ENCODE measurements around the gene RPS18. TPM values are rescaled to one million over a fixed set of nuclear protein-coding genes. Genes with fewer than 3 reads are reported as not detected.
A peak's percentile ranks its signal among the peaks of the same experiment; 100 is the strongest.

RPS18 gene
- total and polyA plus RNA-seq, 5 experiments from 2014 or later = 4,620 to 11,320 (median 9,896) TPM

DNA sequence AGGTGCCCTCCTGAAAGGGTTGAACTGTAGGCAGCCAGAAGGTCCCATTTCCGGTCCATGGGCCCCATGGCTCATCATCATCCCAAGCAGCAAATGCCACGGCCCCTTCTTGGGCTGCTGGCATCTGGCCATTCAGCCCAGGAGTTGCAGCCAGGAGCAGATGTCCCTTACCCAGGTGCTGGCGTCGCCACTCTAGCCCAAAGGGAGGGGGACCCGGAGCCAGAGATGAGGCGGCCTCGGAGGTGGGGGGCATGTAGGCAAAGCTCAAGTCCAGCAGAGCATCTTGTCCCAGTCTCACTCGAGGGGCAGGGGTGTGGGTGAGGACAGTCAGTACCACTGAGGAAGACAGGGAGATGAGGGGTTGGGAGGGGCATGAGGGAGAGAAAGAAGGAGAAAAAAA lies 33.2 kb downstream of the RPS18 start:
- Mint-ChIP-seq H3K4me3 (no peak overlapping the region), H3K4me1 (peaks cover 20 to 59% (median 51%) of the 10 kb centered on the region in 4 donors), H3K27ac (peak overlapping the region in 5 of 10 donors; percentile 23 to 75 (median 44)), H3K27me3 (no peaks in the 10 kb centered on the region), H3K36me3 (peaks cover 0 to 85% (median 4%) of the 10 kb centered on the region in 3 donors), H3K9me3 (no peaks in the 10 kb centered on the region)
- DNase-seq = no peak
- no peak for ATAC-seq
- POLR2A ChIA-PET = interaction anchor here (1.2 kb wide), 1 partner anchor 34 kb away, joined by 6 read pairs; the partner anchor contains the start of genes RPS18 and VPS52

DNA sequence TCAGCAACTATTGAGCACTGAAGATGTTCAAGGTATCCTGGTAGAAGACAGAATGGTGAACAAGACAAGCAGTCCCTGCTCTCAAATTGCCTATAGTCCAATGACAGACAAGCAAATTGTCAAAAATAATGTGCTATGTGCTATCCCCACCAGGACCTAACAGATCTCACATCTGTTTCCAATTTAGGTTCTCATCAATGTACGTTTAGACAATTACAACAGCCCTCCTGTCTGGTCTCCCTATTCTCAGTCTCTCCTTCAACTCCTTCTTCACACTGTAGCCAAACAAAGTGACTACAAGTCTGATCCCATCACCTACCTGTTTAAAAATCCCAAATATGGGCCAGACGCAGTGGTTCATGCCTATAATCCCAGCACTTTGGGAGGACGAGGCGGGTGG lies 34.5 kb downstream of the RPS18 start:
- no peaks in the 10 kb centered on the region for H3K27me3 Mint-ChIP-seq
- peaks cover 0 to 84% (median 4%) of the 10 kb centered on the region in 3 donors for H3K36me3 Mint-ChIP-seq
- peak overlapping the region in 8 of 10 donors; percentile 10 to 68 (median 47) for H3K27ac Mint-ChIP-seq
- H3K4me3 Mint-ChIP-seq = no peak overlapping the region
- DNase-seq (no peak), ATAC-seq (no peak)
- H3K9me3 Mint-ChIP-seq = no peaks in the 10 kb centered on the region
- POLR2A ChIA-PET = interaction anchor here (0.7 to 1.4 kb wide), 3 partner anchors 13 to 272 kb away, joined by 3 to 6 read pairs (median 3); partner anchors contain the start of genes RPS18 and VPS52
- peaks cover 18 to 58% (median 48%) of the 10 kb centered on the region in 4 donors for H3K4me1 Mint-ChIP-seq

DNA sequence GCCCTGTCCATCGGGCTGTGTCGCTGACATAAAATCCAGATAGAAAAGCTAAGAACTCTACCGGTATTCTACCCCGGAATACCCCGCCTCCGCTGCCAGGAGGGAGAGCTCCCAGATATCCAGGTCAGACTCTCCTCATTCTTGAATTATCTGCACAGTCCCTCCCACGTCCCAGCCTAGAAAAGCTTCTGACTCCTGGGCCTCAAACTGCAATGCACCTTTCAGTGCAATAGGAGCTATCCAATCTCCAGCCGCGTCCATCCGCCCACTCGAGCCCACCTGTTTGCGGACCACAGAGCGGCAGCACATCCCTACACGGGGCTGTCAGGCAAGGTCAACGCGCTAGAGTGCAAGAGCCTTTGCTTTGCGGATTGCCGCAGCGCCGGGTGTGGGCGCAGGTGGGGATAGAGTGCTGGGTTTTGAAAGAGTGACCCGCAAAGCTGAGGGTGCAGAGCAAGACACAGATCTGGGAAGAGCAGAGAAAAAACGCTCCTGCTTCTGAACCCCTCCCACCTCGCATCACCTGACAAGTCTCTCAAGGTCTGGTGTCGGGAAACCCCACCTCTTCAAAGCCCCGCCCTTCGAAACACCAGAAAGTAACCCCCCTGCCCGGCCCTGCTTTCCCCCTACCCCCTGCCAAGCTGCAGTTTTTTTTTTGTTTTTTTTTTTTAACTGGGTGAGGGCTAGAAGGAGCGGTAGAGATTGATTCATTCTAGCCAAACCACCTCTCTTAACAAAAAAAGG lies 40.7 kb downstream of the RPS18 start:
- peak; percentile 66 to 92 (median 85) for DNase-seq
- peak; percentile 44 to 49 for ATAC-seq
- peak overlapping the region; percentile 95 to 100 (median 98) for H3K27ac Mint-ChIP-seq
- POLR2A ChIA-PET = interaction anchor here (0.5 to 4.9 kb wide), 21 partner anchors 11 to 343 kb away, joined by 3 to 89 read pairs (median 7); partner anchors contain the start of genes B3GALT4, CUTA, PFDN6 and RGL2
- peak overlapping the region; percentile 95 to 99 (median 98) for H3K4me3 Mint-ChIP-seq
- H3K4me1 Mint-ChIP-seq = peaks cover 17 to 70% (median 65%) of the 10 kb centered on the region in 4 donors
- no peaks in the 10 kb centered on the region for H3K9me3 Mint-ChIP-seq
- H3K27me3 Mint-ChIP-seq = no peaks in the 10 kb centered on the region
- H3K36me3 Mint-ChIP-seq = peaks cover 0 to 40% (median 3%) of the 10 kb centered on the region in 3 donors

DNA sequence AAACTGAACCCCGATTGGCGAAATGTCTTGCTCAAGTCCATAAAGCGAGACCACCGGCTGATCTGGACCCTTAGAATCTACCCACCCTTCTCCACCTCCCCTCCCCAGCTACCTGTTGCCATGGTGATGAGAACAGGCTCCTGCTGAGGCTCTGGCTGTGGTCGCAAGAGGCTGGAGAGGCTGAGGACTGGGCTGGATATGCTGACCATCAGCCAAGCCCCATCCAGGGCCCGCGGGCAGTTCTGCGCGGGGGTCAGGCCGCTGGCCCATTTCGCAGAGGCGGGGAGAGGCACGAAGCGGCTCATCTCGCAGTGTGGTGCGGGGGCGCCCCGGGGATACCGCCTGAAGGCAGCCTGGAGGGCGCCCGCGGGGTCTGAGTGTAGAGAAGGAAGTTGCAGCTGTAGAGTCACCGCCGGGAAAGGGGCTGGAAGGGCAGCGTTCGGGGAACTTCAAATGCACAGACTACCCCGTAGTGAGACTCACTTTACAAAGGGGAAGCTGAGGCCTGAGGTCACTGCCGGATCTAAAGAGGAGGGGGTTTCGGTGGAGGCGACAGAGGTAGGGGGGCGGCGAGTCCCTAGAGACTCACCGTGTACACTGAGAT lies 41.3 kb downstream of the RPS18 start:
- Mint-ChIP-seq H3K27ac (peak overlapping the region; percentile 95 to 100 (median 98)), H3K9me3 (no peaks in the 10 kb centered on the region), H3K36me3 (peaks cover 0 to 40% (median 4%) of the 10 kb centered on the region in 3 donors), H3K27me3 (no peaks in the 10 kb centered on the region), H3K4me1 (peaks cover 18 to 71% (median 65%) of the 10 kb centered on the region in 4 donors), H3K4me3 (peak overlapping the region; percentile 95 to 99 (median 98))
- ATAC-seq (peak; percentile 6 to 15), DNase-seq (peak in 6 of 10 donors; percentile 26 to 44 (median 42))
- POLR2A ChIA-PET = interaction anchor here (0.5 to 4.9 kb wide), 21 partner anchors 11 to 343 kb away, joined by 3 to 89 read pairs (median 6); partner anchors contain the start of genes B3GALT4, CUTA, PFDN6 and RGL2

DNA sequence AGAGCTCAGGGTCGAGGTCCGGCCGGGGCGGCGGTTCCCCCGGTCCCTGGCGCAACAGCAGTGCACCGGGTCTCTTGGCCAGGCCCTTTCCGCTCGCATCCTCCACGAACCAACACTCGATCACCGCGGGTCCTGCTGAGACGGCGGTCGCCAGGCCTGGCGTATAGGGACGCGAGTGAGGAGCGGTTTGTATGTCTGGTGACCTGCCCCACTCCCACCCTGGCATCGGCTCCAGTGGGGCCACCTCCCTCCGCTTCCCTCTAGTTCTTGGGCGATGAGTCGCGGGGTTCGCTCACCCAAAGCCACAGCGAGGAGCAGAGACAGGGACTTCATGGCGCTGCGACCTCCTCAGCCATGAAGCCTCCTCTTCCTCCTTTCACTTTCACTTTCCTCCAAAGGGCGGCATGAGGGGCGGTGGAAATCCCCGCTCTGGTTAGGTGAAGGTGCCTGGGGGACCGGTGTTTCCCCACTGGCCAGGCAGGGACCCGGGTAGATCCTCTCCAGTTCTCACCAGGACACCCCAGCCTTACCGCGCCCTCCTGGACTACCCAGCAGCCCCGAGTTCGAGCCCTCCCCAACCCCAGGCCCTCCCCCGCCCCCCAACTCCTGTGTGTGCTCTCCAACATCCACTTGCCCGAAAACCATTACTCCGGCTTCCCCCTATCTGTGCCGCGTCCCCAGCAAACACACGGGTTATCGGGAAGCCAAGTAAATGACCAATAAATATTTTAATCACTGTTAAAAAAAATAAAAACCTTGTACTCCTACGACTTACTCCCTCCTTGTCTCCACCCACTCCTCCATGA lies 42.0 kb downstream of the RPS18 start, which contains the start of gene TAPBP:
TSS of gene TAPBP (minus strand) at position 370 of the 806 bp plus-strand sequence. CDS start at position 333, 37 bp downstream.
- Mint-ChIP-seq H3K36me3 (peaks cover 0 to 39% (median 9%) of the 10 kb centered on the region in 3 donors), H3K9me3 (no peaks in the 10 kb centered on the region), H3K4me3 (peak within 1 kb of the TSS; percentile 95 to 99 (median 98)), H3K4me1 (peaks cover 18 to 71% (median 65%) of the 10 kb centered on the region in 4 donors), H3K27ac (peak within 1 kb of the TSS; percentile 95 to 100 (median 98)), H3K27me3 (no peaks in the 10 kb centered on the region)
- DNase-seq = peak; percentile 75 to 92 (median 88)
- peak; percentile 61 to 66 for ATAC-seq
- POLR2A ChIA-PET = interaction anchor here (0.9 to 5.3 kb wide), 18 partner anchors 12 to 344 kb away, joined by 3 to 141 read pairs (median 9); partner anchors contain the start of genes B3GALT4, CUTA, PFDN6 and RGL2

DNA sequence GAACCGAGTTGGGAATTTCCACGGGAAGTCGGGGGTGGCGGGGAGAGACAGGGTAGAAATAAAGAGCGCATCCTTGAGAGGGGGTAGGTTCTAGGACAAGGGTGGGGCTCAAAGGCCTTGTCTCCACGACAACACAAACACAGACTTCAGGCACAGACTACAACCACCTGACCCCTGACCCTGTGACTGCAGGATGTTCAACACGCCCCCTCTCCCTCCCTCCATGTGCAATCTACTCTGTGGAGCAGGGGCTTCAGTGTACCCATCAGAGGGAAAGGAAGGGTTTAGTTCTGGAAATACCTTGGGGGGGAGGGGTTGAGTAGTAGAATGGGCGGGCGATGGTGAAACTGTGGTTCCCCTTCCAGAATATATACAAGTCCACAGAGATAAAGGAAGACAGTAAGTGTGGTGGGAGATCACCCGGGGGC lies 42.7 kb downstream of the RPS18 start:
- peak; percentile 32 to 55 for ATAC-seq

DNA sequence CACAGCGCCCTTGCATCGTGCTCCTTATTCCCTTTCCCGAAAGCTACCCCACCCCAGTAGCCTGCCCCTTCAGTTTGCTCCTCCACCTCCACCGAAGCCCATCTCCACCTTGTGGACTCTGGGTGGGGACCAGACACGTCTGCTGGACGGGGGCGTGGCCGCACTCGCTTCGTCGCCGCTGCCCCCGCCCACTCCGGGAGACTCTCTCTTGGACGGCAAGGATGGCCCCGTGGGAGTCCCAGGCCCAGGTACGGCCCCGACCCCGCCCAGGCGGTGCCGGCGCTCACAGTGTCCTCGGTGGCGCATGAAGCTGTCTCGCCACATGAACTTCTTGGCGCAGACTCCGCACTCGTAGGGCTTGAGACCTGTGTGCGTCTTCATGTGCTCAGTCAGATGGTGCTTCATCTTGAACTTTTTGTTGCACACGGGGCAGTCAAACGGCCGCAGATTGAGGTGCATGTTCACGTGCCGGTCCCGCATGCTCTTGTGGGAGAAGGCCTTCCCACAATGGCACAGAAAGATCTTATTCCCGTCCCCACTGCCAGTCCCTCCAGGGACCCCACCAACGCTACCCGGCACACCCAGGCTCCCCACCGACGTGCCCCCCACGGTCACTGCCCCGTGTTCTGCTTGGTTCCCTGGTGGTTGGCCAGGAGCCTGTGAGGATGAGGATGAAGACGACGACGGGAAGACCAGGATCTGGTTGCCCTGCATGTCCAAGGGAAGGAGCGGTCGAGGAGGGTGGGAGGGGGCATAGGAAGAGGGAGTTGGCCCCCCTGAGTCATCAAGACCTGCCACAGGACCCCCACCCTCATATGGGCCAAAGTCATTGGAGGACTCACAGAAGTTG lies 43.3 kb downstream of the RPS18 start:
- DNase-seq = peak in 1 of 10 donors; percentile 21

More for the DNA sequence above, 42.7 kb downstream of the RPS18 start:
- H3K27ac Mint-ChIP-seq = peak overlapping the region; percentile 95 to 100 (median 98)
- peaks cover 0 to 41% (median 9%) of the 10 kb centered on the region in 3 donors for H3K36me3 Mint-ChIP-seq
- H3K4me3 Mint-ChIP-seq = peak overlapping the region; percentile 95 to 99 (median 98)
- H3K27me3 Mint-ChIP-seq = no peaks in the 10 kb centered on the region
- peak; percentile 40 to 86 (median 75) for DNase-seq
- POLR2A ChIA-PET = interaction anchor here (1.1 to 5.3 kb wide), 3 partner anchors 10 to 37 kb away, joined by 4 to 141 read pairs (median 30); partner anchors contain the start of gene B3GALT4
- no peaks in the 10 kb centered on the region for H3K9me3 Mint-ChIP-seq
- H3K4me1 Mint-ChIP-seq = peaks cover 22 to 75% (median 69%) of the 10 kb centered on the region in 4 donors

DNA sequence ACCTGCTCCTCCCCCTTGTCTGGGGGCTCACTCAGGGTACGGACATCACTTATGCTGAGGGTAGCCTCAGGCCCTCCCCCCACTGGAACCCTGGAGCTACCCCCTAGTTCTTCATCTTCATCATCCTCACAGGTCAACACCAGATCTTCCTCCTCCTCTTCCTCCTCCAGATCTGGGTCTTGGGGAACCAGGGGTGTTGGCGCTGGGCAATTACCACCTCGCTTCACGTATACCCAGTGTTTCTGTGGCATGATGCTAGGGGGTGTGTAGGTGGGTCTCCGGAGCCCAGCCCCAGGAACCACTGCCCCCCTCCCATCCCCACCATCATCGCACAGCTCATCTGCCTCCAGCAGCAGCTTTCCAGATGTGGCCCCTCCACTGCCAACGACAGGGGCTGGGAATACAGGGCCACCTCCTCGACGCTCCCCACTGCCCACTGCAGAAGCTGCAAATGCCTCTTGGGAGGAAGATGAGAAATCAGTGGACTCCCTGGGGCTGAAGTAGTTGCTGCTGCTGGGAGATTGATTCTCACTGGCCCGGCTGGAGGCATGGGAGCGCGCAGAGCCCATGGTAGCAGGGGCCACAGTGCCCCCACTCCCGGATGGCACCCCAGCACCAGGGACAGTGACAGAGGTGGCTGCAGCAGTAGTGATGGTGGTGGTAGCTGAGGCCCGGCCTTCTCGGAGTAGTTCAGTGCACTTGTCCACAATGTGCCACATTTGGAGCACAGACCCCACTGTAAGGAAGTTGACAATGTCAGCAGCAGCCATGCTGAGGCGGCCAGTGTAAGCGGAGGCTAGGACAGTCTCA lies 44.1 kb downstream of the RPS18 start:
- peak overlapping the region; percentile 70 to 100 (median 97) for H3K4me3 Mint-ChIP-seq
- H3K36me3 Mint-ChIP-seq = peaks cover 0 to 42% (median 18%) of the 10 kb centered on the region in 3 donors
- POLR2A ChIA-PET = interaction anchor here (0.6 to 5.3 kb wide), 9 partner anchors 9 to 110 kb away, joined by 3 to 141 read pairs (median 4); partner anchors contain the start of genes PFDN6, RPS18, VPS52 and WDR46

More for the DNA sequence above, 43.3 kb downstream of the RPS18 start:
- peak overlapping the region; percentile 95 to 100 (median 98) for H3K4me3 Mint-ChIP-seq
- no peaks in the 10 kb centered on the region for H3K9me3 Mint-ChIP-seq
- peaks cover 28 to 82% (median 74%) of the 10 kb centered on the region in 4 donors for H3K4me1 Mint-ChIP-seq
- peak overlapping the region; percentile 95 to 100 (median 98) for H3K27ac Mint-ChIP-seq
- peaks cover 0 to 41% (median 15%) of the 10 kb centered on the region in 3 donors for H3K36me3 Mint-ChIP-seq
- ATAC-seq = no peak
- H3K27me3 Mint-ChIP-seq = no peaks in the 10 kb centered on the region
- POLR2A ChIA-PET = interaction anchor here (0.6 to 5.3 kb wide), 8 partner anchors 10 to 43 kb away, joined by 4 to 141 read pairs (median 4); partner anchors contain the start of genes PFDN6, RPS18, VPS52 and WDR46

DNA sequence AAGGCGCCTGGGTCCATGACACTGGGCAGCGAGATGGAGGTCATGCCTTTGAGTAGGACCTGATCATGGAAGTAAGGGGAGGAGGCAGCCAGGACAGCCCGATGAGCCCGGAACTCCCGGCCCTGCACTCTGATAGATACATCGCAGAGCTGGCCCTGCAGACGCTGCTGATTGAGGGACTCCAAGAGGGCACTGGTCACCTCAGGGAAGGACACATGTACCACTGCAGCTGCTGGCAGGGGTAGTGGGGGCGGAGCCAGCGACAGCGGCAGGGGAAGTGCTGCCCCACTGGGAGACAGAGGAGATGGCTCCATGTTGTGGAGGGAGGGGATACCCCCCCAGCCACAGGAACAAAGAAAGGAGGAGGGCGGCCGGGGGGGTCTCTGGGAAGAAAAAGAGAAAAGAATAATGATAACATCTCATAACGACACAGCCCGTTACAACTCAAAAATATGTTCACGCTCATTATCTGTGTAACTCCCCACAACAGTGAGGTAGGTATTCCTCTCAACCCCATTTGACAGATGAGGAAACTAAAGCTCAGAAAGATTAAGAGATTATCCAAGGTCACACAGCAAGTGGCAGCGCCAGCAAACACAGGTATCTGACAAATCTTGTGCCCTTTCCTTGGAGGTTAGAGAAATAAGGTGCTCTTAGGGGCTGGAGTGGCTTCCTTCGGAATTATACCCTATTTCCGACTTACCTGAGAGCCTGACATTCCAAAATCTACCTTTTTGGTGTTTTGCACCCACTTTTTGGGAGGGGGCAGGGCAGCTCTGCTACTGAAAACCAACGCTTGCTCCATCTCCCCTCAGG lies 44.9 kb downstream of the RPS18 start:
- peaks cover 0 to 44% (median 18%) of the 10 kb centered on the region in 3 donors for H3K36me3 Mint-ChIP-seq
- H3K27me3 Mint-ChIP-seq = no peaks in the 10 kb centered on the region
- H3K4me3 Mint-ChIP-seq = peak overlapping the region in 9 of 10 donors; percentile 67 to 100 (median 76)
- POLR2A ChIA-PET = interaction anchor here (0.8 to 5.3 kb wide), 18 partner anchors 10 to 472 kb away, joined by 3 to 141 read pairs (median 10); partner anchors contain the start of genes B3GALT4, PFDN6, RGL2 and RPS18
- no peak for ATAC-seq
- peak in 1 of 10 donors; percentile 63 for DNase-seq
- H3K4me1 Mint-ChIP-seq = peaks cover 32 to 88% (median 82%) of the 10 kb centered on the region in 4 donors
- H3K9me3 Mint-ChIP-seq = no peaks in the 10 kb centered on the region
- peak overlapping the region; percentile 83 to 100 (median 96) for H3K27ac Mint-ChIP-seq

More for the DNA sequence above, 44.1 kb downstream of the RPS18 start:
- Mint-ChIP-seq H3K9me3 (no peaks in the 10 kb centered on the region), H3K27me3 (no peaks in the 10 kb centered on the region), H3K27ac (peak overlapping the region; percentile 83 to 100 (median 98)), H3K4me1 (peaks cover 29 to 85% (median 80%) of the 10 kb centered on the region in 4 donors)
- ATAC-seq (no peak), DNase-seq (no peak)

All from naive thymus-derived CD8-positive, alpha-beta T cell (primary cell).